Spleen (tissue), 11 donors: Measurements from ENCODE around the gene PITX1. TPM values are rescaled to one million over a fixed set of nuclear protein-coding genes. Genes with fewer than 3 reads are reported as not detected.

Experiments
- DNase-seq: peaks from one replicate; pipeline ENCODE4 v3.0.0-alpha.2; 2020
- H3K27ac ChIP-seq, 8 donors: fragments of 200-600 bp; sonication (generic) in 7 of 8; 1 replicate in 4 of 8; 2 replicates in 4 of 8; pipeline versions ENCODE4 v1.5.0 to v1.8.0; 2016 to 2021; ENCODE audit warnings: inconsistent platforms in 4 of 8, mild to moderate bottlenecking in 4 of 8, moderate library complexity in 1 of 8
- H3K27me3 ChIP-seq, 7 donors: fragments of 200-600 bp; sonication (generic) in 6 of 7; replicated peaks in 1 of 7; 1 replicate in 4 of 7; 2 replicates in 3 of 7; pipeline versions ENCODE4 v1.5.0 to v1.8.0; 2016 to 2021; ENCODE audit warnings: inconsistent platforms in 3 of 7, mild to moderate bottlenecking in 1 of 7
- H3K36me3 ChIP-seq, 6 donors: fragments of 200-600 bp; sonication (generic) in 5 of 6; 1 replicate in 4 of 6; 2 replicates in 2 of 6; pipeline versions ENCODE4 v1.5.0 to v1.8.0; 2016 to 2021; ENCODE audit warnings: inconsistent platforms in 2 of 6
- H3K4me1 ChIP-seq, 6 donors: fragments of 200-600 bp; sonication (generic) in 5 of 6; 1 replicate in 3 of 6; 2 replicates in 3 of 6; pipeline versions ENCODE4 v1.5.0 to v1.8.0; 2016 to 2021; ENCODE audit warnings: inconsistent platforms in 3 of 6
- H3K4me3 ChIP-seq, 8 donors: fragments of 200-600 bp; sonication (generic) in 7 of 8; 1 replicate in 4 of 8; 2 replicates in 4 of 8; pipeline versions ENCODE4 v1.5.0 to v1.8.0; 2016 to 2021; ENCODE audit warnings: inconsistent platforms in 4 of 8, mild to moderate bottlenecking in 4 of 8, moderate library complexity in 2 of 8
- H3K9me3 ChIP-seq, 8 donors: fragments of 200-600 bp; sonication (generic) in 7 of 8; 1 replicate in 4 of 8; 2 replicates in 4 of 8; pipeline versions ENCODE4 v1.5.0 to v1.8.0; 2016 to 2021; ENCODE audit warnings: inconsistent platforms in 4 of 8
- CTCF ChIP-seq, 11 experiments: fragments of 200-600 bp in 7 of 11; fragments of 450-650 bp in 4 of 11; sonication (generic) in 4 of 11; IDR thresholded peaks in 8 of 11; conservative IDR thresholded peaks in 3 of 11; 1 replicate in 7 of 11; 2 replicates in 4 of 11; pipeline versions ENCODE4 v1.4.0 to v1.8.0; 2016 to 2021; ENCODE audit warnings: antibody characterized with exemption in 11 of 11, inconsistent platforms in 4 of 11, mild to moderate bottlenecking in 1 of 11
- POLR2A ChIP-seq, 3 donors: fragments of 450-650 bp; IDR thresholded peaks; one replicate each; pipeline ENCODE4 v1.5.1; 2017; ENCODE audit warnings: antibody characterized with exemption in 3 of 3, mild to moderate bottlenecking in 1 of 3
- POLR2AphosphoS5 ChIP-seq, 3 donors: sonication (generic); formaldehyde crosslinking; IDR thresholded peaks; one replicate each; pipeline ENCODE4 v1.5.1; 2017; ENCODE audit warnings: antibody characterized with exemption in 3 of 3
- WGBS, 5 donors: extraction: QIAGEN DNeasy Blood & Tissue Kit in 3 of 5; methylation state at CpG; one replicate each; pipeline versions ENCODE4 v1.1.5 to v1.1.7; 2013 to 2018; 5-methylcytosine and 5-hydroxymethylcytosine counted together
- intact Hi-C: fragments of 100-400 bp; cut with DNase I; formaldehyde crosslinking; loops from one replicate; pipeline ENCODE4 v1.15.0; 2023; ENCODE audit warnings: low total_unique reads
- polyA plus RNA-seq, 3 donors: library from polyadenylated mRNA; stranded (reverse); fragments of 200-250 nt; gene quantifications; one replicate each; pipeline ENCODE4 v1.2.1, GENCODE V29; 2013
- total RNA-seq, 7 donors: library from RNA; depleted of rRNA in 3 of 7; stranded (reverse); fragments of >200 nt in 3 of 7; fragmentation: NEBNext Ultra II Directional in 4 of 7; extraction: Animal tissue kit (Norgen Biotek cat#: 25700) in 4 of 7; gene quantifications; one replicate each; pipeline versions ENCODE4 v1.1.0 to v1.2.1, GENCODE V29; 2016 to 2021
- donor health status: healthy with polysubstance abuse.
- donor health status: DM: no; HTN: no; CAD: no; lungs with moderate emphysema.
- donor health status: DM: no; HTN: no; CAD: no.
- donor health status: Bipolar disorder and iron deficiency.
- donor health status: healthy.
- donor health status: DM: no; HTN: no; CAD: no.
- donor health status: DM: yes; HTN: yes; CAD: no.

The PITX1 gene
- total and polyA plus RNA-seq, 10 donors: 0.04 to 0.98 (median 0.24) TPM; not detected in 6

DNA sequence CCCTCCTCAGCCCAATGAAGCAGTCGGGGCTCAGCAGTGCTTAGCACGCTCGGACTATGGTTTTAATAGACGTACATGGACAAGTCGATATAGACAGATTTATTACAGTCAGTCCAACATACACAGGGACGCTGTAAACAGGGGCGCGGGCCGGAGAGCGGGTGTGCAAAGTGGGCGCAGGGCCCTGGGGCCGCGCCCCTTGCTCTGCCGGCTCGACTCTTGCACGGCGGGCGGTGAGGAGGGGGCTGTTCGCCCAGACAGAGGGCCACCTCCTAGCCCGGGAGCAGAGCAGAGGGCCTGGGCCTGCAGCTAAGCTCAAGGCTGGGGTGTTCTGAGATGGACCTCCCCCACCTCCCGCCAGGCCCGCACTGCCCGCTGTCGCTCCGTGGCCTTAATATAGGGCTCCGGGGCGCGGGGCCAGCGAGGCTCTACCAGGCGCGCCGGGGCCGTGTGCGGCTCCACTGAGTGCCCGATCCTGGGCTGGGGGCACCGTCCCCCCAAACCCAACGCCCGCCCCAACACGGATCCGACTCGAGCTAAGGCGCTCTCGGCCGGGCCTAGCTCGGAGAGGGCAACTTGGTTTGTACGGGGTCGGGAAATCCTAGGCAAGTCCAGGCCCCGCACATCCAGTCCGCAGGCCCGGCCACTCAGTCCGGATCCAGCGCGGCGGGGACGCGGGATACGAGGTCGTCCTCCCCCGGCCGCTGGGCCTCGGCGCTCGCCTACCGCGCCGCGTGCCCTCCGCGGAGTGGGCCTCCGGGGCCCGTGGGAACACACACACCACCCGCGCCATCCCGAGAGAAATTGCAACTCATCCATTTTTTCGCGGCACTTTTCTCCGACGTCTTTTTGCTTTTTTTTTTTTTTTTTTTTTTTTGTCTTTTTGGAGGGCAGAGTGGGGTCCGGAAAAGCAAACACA lies 6.1 kb downstream of the PITX1 start:
- intact Hi-C loops: no loop called here
- H3K9me3 ChIP-seq: peaks cover 0 to 10% (median 0%) of the 10 kb centered on the region in 8 donors
- peaks cover 15 to 53% (median 37%) of the 10 kb centered on the region in 6 donors for H3K4me1 ChIP-seq
- DNase-seq: no peak
- peak overlapping the region in 1 of 8 donors; percentile 17 for H3K4me3 ChIP-seq
- TF ChIP-seq POLR2AphosphoS5 (IDR thresholded peaks at IDR 0.05) (no peak), CTCF (IDR thresholded peaks at IDR 0.05 in 8 of 11, conservative IDR thresholded peaks at IDR 0.05 in 3 of 11) (no peak), POLR2A (IDR thresholded peaks at IDR 0.05) (no peak)
- no peak overlapping the region for H3K27ac ChIP-seq
- H3K27me3 ChIP-seq: peaks cover 29 to 91% (median 70%) of the 10 kb centered on the region in 7 donors
- no peaks in the 10 kb centered on the region for H3K36me3 ChIP-seq
- WGBS, 5 donors: 6 to 18% (median 13%) methylated on average over 50 to 79 of the region's 79 CpGs

DNA sequence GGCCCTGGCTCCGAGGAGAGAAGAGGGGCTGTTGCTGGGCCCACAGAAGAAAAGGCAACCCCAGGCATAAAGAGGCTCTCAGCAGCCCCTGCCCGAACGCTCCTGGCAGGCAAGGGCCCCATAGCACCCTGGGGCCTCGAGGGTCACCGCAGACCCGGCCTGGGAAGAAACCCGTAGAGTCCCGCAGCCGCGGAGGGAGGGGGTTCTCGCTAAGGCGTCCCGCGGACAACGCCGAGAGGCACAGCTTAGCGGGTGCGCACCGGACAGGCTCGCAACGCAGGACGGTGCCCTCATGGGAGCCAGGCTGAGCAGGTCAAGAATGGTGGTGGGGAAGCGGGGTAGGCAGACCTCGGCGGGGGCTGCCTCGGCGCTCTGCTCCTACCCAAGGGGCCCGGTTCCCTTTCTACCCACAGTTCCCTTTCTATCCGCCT lies 6.7 kb downstream of the PITX1 start:
- no peak for TF ChIP-seq POLR2A (IDR thresholded peaks at IDR 0.05)
- no peak for TF ChIP-seq POLR2AphosphoS5 (IDR thresholded peaks at IDR 0.05)
- TF ChIP-seq CTCF (IDR thresholded peaks at IDR 0.05 in 8 of 11, conservative IDR thresholded peaks at IDR 0.05 in 3 of 11): no peak
- Histone ChIP-seq H3K9me3 (peaks cover 0 to 10% (median 0%) of the 10 kb centered on the region in 8 donors), H3K4me3 (no peak overlapping the region), H3K27ac (no peak overlapping the region), H3K4me1 (peaks cover 8 to 46% (median 31%) of the 10 kb centered on the region in 6 donors), H3K27me3 (peaks cover 24 to 84% (median 64%) of the 10 kb centered on the region in 7 donors), H3K36me3 (no peaks in the 10 kb centered on the region)
- no peak for DNase-seq
- intact Hi-C loops: no loop called here
- 6 to 15% (median 13%) methylated on average over 21 to 29 of the region's 29 CpGs for WGBS, 5 donors

DNA sequence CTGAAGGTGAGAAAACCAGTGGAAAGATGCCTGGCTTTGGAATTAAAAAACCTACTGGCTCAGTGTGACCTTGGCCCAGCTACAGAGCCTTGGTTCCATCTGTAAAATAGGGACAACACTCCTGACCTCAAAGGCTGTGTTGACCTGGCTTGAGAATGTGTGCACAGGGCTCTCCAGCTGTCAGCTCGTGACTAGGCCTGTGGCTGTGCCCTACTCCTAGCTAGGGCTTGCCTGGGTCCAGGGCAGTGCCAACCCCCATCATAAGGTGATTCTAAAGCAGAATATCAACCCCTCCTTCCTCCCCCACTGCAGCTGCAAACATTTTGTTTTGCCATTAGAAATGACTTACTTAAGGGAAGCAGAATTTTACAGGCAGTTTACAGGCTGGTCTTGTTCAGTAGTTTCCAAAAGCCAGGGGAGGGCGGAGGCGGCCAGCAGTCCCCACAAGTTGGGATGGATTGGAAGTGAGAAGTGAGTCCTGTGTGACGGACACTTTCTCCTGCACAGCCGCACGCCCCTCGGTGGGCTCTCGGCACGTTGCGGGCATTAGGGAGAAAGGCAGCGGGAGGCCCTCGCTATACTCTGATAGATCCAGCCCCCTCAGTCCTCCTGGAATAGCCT lies 7.3 kb downstream of the PITX1 start:
- Histone ChIP-seq H3K27me3 (peaks cover 21 to 79% (median 58%) of the 10 kb centered on the region in 7 donors), H3K27ac (no peak overlapping the region), H3K36me3 (no peaks in the 10 kb centered on the region), H3K9me3 (peaks cover 0 to 10% (median 0%) of the 10 kb centered on the region in 8 donors), H3K4me1 (peaks cover 8 to 41% (median 29%) of the 10 kb centered on the region in 6 donors), H3K4me3 (no peak overlapping the region)
- no peak for TF ChIP-seq CTCF (IDR thresholded peaks at IDR 0.05 in 8 of 11, conservative IDR thresholded peaks at IDR 0.05 in 3 of 11)
- no peak for TF ChIP-seq POLR2A (IDR thresholded peaks at IDR 0.05)
- no peak for TF ChIP-seq POLR2AphosphoS5 (IDR thresholded peaks at IDR 0.05)
- 56 to 73% (median 59%) methylated on average over 11 to 12 of the region's 12 CpGs for WGBS, 5 donors
- peak; percentile 48 for DNase-seq
- intact Hi-C loops: no loop called here
